HL-60 (cell line): ENCODE data around the gene RPS24.

Source experiments
- DNase-seq, 2 experiments: peaks; one replicate each; pipeline ENCODE4 v3.0.0-alpha.2; 2010 to 2020; ENCODE audit warnings: low read depth in 1 of 2, low spot score in 1 of 2
- H3K27ac ChIP-seq: fragments of 250-450 bp; sonication (Bioruptor Pico); replicated peaks from 2 replicates; pipeline ENCODE4 v1.5.1; 2020; ENCODE audit warnings: mild to moderate bottlenecking, moderate library complexity
- H3K27me3 ChIP-seq: fragments of 250-450 bp; sonication (Bioruptor Pico); 2 replicates; pipeline ENCODE4 v1.5.1; 2021; ENCODE audit warnings: mild to moderate bottlenecking, moderate library complexity; ENCODE audit not compliant: insufficient read depth, poor library complexity, severe bottlenecking
- H3K4me3 ChIP-seq: replicated peaks from 2 replicates; pipeline ENCODE4 v1.5.1; 2011; ENCODE audit warnings: mild to moderate bottlenecking, control low read depth, low read length; ENCODE audit not compliant: insufficient read depth
- CTCF ChIP-seq: IDR thresholded peaks from one replicate; pipeline ENCODE4 v1.5.1; 2011; ENCODE audit warnings: low read length, control low read depth, inconsistent platforms; ENCODE audit not compliant: insufficient read depth
- GABPA ChIP-seq: IDR thresholded peaks from 2 replicates; pipeline ENCODE4 v1.6.1; 2012; ENCODE audit warnings: low read depth
- POLR2AphosphoS5 ChIP-seq: IDR thresholded peaks from 2 replicates; pipeline ENCODE4 v1.6.1; 2012; ENCODE audit warnings: low read depth
- REST ChIP-seq: IDR thresholded peaks from 2 replicates; pipeline ENCODE4 v1.6.1; 2012; ENCODE audit warnings: low read depth; ENCODE audit not compliant: insufficient replicate concordance
- SPI1 ChIP-seq: IDR thresholded peaks from 2 replicates; pipeline ENCODE4 v1.6.1; 2012; ENCODE audit warnings: low read depth, mild to moderate bottlenecking, borderline replicate concordance

The RPS24 gene

GRCh38 chr10:78065611-78066010 is 31.9 kb downstream of the RPS24 start:
- DNase-seq: no peak
- Histone ChIP-seq H3K27ac (no peak overlapping the region), H3K27me3 (no peaks in the 10 kb centered on the region), H3K4me3 (no peak overlapping the region)
- no peak for TF ChIP-seq GABPA
- TF ChIP-seq CTCF: no peak
- no peak for TF ChIP-seq POLR2AphosphoS5
- TF ChIP-seq REST: no peak

DNA sequence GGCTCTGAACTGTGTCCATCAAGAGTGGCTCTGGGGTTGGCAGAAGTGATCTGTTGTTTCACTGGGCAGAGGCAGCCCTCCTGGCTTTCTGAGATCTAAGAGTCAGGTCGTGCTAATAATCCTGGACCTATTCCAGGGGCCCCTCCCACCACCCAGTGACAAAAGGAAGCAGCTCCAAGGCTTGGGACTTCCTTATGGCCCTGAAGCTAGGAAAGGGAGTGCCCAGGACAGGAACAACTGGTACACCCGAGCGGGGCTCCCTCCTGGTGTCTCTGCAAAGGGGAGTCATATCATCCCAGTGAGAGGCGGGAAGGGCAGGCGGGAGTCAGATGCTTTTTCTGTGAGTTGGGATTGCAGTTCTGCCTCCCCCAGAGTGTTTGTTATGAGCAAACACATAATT is 32.3 kb downstream of the RPS24 start:
- no peak overlapping the region for H3K4me3 ChIP-seq
- H3K27ac ChIP-seq: no peak overlapping the region
- no peaks in the 10 kb centered on the region for H3K27me3 ChIP-seq

More for the DNA sequence above, 32.3 kb downstream of the RPS24 start:
- no peak for TF ChIP-seq POLR2AphosphoS5
- TF ChIP-seq GABPA: no peak
- TF ChIP-seq CTCF: no peak
- no peak for TF ChIP-seq REST
- no peak for TF ChIP-seq SPI1
- DNase-seq: no peak
